DND-41 (cell line): ENCODE results near the gene RNLS.

Experiments used
- CTCF ChIP-seq: IDR thresholded peaks from 2 replicates; pipeline ENCODE4 v1.5.1; 2012; ENCODE audit warnings: borderline replicate concordance, low read length, moderate library complexity, mild to moderate bottlenecking; ENCODE audit not compliant: poor library complexity, severe bottlenecking; ENCODE audit errors: extremely low read depth
- EZH2 ChIP-seq: IDR thresholded peaks from 3 replicates; pipeline ENCODE4 v1.6.1; 2012; ENCODE audit warnings: borderline replicate concordance, low read depth, mild to moderate bottlenecking, moderate library complexity, low read length, inconsistent platforms; ENCODE audit not compliant: severe bottlenecking

GRCh38 chr10:88416801-88417200 is 166.3 kb downstream of the RNLS start:
- TF ChIP-seq CTCF, result no peak
- no peak for TF ChIP-seq EZH2
